Renal cortical epithelial cell (primary cell): ENCODE measurements around the gene ATP6V0A1. TPM values are rescaled to one million over a fixed set of nuclear protein-coding genes. Genes with fewer than 3 reads are reported as not detected.

Source experiments
- DNase-seq: peaks from one replicate; pipeline ENCODE4 v3.0.0-alpha.2; 2011; ENCODE audit warnings: low read depth
- total RNA-seq: library from RNA; depleted of rRNA; stranded (reverse); fragments of >200 nt; gene quantifications from 2 replicates; pipeline ENCODE4 v1.2.3, GENCODE V29; 2014

Gene ATP6V0A1
- total RNA-seq, 1 donor from 2014 or later, result 137 TPM

DNA sequence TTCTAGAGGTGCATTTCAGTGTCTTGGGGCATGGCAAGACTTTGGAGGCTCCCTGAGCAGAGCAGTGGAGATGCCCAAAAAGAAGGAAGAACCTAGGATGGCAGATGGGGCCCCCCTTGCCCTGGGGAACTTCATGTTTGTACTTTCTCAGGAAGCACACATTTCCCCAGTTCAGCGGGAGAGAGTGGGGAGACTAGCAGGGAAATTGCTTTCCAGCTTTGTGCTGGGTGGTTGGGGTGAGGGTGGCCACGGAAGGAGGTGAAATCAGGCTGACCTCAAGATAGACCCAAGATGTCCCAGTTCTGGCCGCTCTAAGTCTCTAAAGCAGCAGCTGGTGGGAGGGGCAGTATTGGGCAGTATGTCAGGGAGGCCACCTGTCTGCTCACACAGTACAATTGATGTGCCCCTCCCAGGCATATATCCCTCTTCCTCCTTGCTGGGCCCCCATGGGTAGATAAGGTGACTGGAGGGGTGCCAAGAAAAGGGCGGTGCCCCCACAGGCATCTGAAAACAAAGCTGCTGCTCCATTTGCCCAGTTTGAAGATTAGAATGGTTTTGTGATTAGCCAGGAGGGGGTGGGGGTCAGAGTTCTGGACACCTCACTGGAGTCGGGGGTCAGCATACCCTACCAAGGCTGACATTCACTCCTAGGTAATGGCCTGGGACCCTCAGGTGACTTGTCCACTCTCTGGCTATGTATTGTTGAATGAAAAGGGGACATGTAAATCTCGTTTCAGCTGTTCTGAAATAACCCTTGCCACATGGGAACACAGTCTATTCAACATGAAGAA lies 60.3 kb downstream of the ATP6V0A1 start:
- no peak for DNase-seq

DNA sequence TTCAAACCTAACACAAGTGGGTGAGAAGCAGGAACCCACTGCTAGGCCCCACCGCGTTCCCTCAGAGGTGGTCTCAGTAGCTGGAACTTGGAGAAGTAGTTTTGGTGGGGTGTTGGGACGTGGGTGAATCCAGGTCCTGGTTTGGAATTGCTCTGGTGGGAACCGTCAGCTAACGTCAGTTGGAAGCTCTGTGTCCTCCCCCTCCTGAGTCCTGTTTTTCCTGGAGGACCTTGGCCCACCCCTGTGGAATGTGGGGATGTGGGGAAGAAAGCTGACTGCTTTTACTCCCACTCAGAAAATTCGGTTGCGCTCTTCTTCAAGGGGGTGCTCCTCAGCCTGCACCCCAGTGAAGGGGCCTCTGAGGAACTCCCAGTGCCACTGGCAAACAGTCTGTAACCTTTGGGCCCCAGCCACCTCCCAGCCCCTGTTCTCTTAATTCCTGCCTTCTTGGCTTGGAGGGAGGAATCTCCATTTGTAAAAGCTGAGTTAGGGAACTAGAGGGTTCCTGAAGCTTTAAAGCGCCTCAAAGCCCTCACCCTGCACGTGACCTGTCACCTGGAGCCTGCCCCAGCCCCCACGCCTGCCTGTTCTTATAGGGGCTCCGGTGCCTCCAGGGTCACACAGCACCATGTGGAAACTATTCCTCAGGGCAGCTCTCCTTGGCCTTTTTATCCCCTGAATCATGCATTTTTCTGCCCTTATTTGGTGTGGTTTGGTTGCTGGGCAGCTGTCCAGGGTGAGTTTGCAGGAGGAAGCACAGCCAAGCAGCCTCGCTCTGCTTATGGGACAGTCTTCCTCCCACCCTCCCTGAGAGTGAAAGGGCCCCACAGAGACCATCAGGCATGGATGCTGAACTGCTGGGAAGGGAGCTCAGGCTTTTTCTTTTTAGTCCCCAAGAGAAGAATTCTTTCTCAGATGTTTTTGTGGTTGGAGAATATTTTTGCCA lies 61.1 kb downstream of the ATP6V0A1 start:
- DNase-seq, result peak; percentile 98

DNA sequence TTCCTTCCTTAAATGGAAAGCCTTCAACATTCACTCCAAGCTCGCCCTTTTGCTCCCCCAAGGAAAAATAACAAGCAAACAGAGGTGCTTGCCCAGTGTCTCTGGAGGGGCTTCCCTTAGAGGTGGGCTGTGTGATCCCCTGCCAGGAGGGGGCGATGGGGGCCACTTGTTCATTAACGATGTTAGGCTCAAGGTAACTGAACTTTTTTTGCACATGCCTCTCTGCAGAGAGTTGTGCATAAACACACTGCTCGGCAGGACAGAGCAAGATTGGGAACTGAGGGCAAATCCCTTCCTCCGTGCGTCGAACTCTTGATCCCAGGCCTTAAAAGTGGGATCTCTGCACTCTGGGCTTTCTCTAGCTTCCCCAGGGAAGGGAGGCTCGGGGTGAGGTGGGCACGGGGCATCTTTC lies 61.9 kb downstream of the ATP6V0A1 start:
- DNase-seq, result no peak

DNA sequence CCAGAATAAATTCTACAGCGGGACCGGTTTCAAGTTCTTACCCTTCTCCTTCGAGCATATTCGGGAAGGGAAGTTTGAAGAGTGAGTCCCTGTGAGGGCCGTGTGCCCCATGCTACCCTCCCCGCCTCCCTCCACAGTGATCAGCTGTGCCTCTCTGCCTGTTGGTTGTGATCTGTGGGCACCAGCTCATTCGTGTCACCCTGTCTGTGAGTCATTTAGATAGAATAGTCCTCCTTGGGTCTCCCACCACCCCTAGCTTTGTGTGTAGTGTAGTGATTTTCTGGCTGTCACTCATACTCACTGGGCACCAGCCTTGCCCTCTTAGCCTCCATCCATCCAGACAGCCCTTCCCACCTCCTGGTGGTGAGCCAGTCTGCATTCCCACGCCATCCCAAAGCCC lies 62.4 kb downstream of the ATP6V0A1 start:
- no peak for DNase-seq

DNA sequence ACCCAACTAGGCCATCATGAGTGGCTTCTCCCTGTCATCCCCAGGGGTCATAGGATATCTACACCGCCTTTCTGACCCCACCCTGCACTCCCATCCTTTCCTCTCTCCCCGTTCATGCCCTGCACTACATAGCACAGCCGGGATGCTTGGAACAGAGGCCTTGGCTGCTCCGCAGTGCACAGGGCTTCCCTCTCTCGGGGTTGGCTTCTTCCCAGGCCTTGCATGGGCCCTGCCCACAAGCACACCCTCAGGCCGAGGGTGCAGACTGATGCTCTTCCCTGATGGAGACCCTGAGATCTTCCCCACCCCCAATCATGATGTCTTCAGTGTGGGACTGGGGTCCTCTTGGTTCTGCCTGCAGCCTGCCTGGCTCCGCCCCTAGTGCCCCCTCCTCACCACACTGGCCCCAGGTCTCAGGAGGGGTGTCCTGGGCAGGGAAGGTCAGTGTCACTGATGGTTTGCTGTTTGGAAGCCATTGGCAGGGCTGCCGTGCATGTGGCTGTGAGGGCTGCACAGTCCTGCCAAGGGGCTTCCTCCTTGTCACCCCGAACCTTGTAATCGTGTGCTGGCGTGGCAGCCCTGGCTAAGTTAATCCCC lies 63.1 kb downstream of the ATP6V0A1 start:
- no peak for DNase-seq

DNA sequence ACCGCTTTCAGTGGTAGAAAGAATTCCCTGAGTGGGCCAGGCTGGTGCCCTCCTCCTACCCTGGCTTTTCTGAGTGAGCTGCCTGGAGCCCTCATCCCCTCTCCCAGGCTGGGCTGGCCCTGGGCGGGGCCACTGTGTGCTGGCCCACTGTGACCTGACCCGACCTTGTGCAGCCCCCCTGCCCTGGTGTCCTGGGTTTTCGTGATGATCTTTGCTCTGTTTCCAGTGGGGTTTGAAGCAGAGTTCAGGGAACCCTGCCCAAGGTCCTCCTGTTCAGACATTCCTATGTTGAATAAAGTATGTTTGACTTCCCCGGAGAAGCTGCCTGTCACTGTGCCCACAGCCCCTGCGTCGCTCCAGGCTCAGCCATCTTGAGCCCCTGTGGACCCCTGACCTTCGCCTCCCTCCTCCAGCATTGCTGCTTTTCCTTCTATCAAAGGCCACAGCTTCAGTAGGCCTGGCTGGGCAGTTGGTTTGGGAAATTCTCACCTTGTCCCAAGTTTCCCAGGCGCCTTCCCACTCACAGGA lies 63.6 kb downstream of the ATP6V0A1 start:
- no peak for DNase-seq

DNA sequence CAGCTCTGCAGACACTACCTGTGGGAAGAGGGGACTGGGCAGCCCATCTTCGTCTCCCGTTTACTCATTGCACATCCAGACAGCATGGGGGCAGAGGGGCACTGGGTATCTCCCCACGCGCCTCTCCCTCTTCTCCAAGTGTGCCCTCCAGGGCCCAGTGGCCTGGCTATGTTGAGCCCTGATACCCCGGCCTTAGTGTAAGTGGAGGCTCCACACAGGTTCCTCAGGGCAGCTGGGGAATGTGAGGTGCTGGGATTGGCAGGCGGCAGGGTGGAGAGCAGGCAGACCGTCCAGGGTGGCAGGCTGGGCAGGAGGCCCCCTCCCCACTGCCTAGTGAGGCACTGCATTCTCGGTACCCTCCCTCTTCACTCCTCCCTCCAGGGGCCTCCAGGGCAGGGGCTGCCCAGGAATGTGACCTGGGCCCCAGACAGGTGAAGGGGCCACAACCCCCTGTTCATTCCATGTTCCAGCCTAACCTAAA lies 64.2 kb downstream of the ATP6V0A1 start:
- DNase-seq, result no peak

DNA sequence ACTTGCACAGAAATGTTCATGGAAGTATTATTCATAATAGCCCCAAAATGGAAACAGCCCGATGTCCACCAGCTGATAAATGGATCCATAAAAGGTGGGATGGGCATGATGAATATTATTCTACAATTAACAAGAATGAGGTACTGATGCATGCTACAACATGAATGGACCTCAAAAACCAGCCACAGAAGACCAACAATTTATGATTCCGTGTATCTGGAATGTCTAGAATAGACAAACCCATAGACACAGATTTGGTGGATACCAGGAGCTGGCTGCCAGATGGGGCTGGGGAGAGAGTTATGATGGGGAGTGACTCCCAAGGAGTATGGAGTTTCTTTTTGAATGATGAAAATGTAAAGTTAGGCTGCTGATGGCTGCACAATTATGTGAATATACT lies 66.5 kb downstream of the ATP6V0A1 start:
- DNase-seq, result no peak

DNA sequence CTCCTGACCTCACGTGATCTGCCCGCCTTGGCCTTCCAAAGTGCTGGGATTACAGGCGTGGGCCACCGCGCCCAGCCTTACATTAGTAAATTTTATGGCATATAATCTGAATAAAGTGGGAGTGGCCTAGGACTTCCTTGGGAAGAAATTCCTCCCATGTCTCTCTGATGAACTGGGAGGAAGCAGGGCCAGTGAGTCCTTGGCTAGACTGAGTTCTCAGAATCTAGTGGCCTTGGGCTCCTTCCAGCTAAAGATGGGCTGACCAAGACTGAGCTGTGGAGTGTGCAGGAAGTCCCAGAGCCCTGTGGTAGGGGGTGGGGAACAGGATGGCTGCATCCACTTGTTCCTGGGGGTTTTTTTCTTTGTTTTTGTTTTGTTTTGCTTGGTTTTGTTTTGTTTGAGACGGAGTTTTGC lies 67.4 kb downstream of the ATP6V0A1 start:
- DNase-seq, result no peak

DNA sequence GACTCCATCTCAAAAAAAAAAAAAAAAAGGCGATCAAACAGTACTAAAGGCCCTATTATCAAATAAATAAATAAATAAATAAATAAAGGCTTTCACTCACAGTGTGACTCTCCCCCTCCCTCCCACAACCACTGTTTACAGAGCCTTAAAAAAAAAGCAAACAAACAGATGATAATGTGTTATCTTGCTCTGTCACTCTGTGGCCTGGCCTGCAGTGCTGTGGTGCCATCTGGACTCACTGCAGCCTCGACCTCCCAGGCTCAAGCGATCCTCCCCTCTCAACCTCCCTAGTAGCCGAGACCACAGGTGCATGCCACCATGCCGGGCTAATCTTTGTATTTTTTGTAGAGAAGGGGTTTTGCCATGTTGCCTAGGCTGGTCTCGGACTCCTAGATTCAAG lies 69.3 kb downstream of the ATP6V0A1 start:
- DNase-seq, result no peak

DNA sequence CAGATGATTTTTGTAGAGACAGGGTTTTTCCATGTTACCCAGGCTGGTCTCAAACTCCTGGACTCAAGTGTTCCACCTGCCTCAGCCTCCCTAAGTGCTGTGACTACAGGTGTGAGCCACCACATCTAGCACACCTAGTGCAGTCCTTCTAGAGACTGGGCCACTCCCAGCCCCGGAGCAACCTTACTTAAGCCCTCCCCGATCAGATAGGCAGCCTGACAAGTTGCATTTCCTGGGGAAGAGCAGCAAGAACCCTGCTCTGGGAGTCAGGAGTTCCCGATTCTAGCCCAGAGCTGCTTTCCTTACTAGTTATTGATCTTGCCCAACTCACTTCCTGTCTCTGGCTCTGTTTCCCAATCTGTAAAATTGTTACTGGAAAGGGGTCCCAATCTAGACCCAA lies 70.4 kb downstream of the ATP6V0A1 start:
- DNase-seq, result no peak

DNA sequence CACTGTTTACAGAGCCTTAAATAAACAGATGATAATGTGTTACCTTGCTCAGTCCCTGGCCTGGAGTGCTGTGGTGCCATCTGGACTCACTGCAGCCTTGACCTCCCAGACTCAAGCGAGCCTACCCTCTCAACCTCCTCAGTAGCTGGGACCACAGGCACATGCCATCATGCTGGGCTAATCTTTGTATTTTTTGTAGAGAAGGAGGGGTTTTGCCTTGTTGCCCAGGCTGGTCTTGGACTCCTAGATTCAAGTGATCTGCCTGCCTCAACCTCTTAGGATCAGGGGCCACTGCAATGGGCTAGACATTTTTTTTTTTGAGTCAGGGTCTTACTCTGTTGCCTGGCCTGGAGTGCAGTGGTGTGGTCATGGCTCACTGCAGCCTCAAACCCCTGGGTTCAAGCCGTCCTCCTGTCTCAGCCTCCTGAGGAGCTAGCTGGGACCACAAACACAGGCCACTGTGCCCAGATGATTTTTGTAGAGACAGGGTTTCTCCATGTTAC lies 72.3 kb downstream of the ATP6V0A1 start:
- DNase-seq, result no peak

DNA sequence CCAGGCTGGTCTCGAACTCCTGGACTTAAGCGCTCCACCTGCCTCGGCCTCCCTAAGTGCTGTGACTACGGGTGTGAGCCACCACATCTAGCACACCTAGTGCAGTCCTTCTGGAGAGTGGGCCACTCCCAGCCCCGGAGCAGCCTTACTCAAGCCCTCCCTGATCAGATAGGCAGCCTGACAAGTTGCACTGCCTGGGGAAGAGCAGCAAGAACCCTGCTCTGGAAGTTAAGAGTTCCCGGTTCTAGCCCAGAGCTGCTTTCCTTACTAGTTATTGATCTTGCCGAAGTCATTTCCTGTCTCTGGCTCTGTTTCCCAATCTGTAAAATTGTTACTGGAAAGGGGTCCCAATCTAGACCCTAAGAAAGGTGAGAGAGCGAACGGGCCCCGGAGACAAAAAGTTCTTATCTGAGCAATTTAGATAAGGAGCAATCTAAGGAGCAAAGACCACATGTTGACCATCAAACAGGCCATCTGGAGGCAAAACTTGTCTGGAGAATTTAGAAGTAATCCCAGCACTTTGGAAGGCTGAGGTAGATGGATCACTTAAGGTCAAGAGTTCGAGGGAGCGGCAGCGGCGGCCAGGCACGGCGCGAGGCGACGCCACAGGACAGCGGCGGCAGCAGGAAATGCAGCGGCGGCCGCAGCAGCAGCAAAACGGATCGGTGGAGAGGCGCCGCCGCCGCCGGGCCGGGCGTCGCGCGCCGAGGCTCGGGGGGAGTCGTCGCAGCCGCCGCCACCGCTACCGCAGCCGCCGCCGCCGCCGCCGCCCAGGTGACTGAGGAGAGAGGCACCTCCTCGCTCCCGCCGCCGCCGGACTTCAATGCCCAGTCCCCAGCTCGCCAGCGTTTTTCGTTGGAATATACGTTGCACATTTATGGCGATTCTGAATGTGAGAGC lies 73.0 kb downstream of the ATP6V0A1 start:
- DNase-seq, result no peak

DNA sequence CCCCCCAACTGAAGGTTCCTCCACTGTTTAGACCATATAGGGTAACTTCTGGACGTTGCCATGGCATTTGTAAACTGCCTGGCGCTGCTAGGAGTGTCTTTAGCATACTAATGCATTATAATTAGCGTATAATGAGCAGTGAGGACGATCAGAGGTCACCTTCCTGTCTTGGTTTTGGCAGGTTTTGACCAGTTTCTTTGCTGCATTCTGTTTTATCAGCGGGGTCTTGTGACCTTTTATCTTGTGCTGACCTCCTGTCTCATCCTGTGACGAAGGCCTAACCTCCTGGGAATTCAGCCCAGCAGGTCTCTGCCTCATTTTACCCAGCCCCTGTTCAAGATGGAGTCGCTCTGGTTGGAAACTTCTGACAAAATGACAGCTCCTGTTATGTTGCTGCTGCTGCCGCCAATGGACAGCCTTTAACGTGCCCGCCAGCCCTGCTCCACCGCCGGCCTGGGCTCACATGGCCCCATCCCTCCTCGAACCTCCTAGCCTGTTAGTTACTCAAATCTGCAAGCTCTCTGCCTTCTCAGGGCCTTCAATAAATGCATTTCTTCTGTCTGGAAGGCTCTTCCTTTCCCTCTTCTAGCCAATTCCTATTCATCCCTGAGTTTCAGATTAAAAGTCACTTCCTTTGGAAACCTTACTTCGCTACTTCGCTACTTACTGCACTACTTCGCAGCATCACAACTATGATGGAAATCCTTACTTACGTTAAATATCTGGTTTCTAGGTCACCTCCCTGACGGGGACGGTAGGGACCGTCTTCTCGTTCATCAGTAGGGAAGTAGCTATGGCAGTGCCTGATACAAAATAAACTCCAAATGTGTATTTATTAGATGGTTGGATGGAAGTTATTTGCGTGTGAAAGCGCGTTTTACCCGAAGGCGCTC lies 76.7 kb downstream of the ATP6V0A1 start:
- DNase-seq, result no peak

DNA sequence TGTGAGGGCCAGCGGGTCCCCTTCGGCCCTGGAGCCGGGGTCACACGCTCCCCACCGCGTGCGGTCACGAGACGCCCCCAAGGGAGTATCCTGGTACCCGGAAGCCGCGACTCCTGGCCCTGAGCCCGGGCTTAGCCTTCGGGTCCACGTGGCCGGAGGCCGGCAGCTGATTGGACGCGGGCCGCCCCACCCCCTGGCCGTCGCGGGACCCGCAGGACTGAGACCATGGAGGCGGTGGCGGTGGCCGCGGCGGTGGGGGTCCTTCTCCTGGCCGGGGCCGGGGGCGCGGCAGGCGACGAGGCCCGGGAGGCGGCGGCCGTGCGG lies 77.3 kb downstream of the ATP6V0A1 start, which contains the start of gene NAGLU:
Gene NAGLU (plus strand): TSS at position 194 of the 324 bp plus-strand sequence. CDS start 32 bp downstream, at position 226.
- DNase-seq, result peak; percentile 56

DNA sequence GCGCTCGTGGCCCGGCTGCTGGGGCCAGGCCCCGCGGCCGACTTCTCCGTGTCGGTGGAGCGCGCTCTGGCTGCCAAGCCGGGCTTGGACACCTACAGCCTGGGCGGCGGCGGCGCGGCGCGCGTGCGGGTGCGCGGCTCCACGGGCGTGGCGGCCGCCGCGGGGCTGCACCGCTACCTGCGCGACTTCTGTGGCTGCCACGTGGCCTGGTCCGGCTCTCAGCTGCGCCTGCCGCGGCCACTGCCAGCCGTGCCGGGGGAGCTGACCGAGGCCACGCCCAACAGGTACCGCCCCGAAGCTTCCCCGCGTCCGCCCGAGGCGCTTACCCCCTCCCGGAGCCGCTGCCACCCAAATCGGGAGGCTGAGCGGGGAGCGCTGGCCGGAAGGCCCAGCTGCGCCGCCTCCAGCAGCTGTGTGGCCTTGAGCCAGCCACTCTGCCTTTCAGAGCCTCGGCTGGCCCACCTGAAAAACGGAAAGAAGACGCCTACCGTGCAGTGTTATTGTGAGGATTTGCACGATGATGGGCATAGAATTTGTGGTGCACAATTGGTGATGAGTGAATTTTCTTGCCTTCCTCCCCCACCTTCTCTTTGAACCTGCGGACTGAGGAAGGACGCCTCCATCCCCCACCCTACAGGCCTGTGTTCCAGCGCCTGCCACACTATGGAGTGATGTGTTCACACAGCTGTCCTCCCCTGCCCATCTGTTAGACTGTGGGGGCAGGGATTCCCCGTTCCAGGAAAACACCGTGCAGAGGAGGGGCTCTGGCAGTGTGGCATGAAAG lies 77.9 kb downstream of the ATP6V0A1 start:
- DNase-seq, result no peak

DNA sequence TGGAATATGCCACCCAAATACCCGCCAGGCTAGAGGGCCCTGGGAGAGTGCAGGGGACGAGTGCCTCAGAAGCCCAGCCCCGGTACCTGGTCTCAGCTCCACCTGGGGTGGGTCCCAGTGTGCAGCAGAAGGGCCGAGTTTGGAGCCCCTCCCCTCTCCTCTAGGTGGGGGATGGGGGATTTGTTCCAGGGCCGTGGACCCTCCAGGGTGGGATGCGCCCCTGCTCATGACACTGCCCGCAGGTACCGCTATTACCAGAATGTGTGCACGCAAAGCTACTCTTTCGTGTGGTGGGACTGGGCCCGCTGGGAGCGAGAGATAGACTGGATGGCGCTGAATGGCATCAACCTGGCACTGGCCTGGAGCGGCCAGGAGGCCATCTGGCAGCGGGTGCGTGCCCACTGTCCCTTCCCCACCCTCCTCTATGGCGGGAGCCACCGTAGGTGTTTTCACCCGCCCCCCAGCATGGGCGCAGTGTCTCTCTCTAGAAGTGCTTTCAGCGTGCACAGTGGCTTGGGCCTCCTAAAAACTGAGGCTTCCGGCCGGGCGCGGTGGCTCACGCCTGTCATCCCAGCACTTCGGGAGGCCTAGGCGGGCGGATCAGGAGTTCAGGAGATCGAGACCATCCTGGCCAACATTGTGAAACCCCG lies 78.6 kb downstream of the ATP6V0A1 start:
- no peak for DNase-seq

DNA sequence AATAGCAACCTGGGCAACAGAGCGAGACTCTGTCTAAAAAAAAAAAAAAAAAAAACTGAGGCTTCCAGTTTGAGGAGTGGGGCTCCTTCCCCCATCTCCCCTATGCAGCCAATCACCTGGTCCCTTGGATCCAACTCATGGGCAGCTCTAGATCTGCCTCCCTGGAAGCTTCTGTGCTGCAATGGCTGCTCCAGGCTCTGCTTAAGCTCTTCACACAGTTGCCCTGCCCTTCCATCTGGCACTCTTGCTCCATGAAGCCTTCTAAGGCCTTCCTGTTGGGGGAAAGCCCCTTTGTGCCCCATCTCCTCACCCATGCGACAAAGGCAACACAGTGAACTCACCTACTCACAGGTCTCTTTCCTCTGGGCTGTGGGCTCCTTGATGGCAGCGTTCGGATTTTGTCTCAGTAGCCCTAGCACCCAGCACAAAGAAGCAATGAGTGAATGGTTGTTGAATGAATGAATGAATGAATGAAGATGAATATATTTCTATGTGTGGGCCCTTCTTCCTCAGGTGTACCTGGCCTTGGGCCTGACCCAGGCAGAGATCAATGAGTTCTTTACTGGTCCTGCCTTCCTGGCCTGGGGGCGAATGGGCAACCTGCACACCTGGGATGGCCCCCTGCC lies 79.3 kb downstream of the ATP6V0A1 start:
- no peak for DNase-seq
